ENCODE data around the gene ERC1. TPM values are rescaled to one million over a fixed set of nuclear protein-coding genes. Genes with fewer than 3 reads are reported as not detected.

The ERC1 gene
- total and polyA plus RNA-seq, 9 of the 15 experiments (the other 6 are each of a cell fraction or from before 2014, with no cell fraction given): 0.74 to 11.8 (median 4.8) TPM

DNA sequence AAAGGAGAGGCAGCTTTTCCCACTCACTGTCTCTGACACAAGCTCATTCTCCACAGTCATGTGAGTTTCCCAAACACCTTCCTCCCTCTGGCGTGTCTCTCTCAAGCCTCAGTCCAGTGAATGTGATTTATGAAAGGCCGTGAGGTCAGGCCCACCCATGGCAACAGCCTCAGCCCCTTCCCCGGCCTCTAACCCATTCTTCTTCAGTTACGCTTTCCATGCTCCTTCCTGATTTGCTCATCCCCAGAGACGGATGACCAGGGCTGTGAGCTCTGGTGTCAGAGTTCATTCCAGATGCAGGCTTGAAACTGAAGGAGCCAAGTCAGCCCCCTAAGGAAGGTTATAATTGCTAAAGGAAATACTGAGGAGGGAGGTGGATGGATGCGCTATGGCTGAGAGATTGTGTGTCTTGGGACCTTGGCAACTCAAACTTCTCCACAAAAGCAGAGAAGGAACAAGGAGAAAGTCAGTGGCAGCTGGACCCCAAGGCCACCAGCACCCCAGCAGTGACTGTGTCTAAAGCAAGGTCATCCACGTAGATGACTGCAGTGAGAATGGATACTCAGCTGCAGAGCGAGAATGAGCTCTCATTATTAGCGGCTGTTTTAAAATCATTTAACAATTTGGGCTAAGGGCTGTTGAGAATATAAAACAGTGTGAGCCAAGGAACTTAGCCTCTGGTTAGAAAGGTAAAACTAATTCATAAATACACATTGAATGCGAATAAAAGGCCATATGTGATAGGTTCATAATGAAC, 519.2 kb downstream of the ERC1 start (continued):
- TF ChIP-seq, protein P1, sequence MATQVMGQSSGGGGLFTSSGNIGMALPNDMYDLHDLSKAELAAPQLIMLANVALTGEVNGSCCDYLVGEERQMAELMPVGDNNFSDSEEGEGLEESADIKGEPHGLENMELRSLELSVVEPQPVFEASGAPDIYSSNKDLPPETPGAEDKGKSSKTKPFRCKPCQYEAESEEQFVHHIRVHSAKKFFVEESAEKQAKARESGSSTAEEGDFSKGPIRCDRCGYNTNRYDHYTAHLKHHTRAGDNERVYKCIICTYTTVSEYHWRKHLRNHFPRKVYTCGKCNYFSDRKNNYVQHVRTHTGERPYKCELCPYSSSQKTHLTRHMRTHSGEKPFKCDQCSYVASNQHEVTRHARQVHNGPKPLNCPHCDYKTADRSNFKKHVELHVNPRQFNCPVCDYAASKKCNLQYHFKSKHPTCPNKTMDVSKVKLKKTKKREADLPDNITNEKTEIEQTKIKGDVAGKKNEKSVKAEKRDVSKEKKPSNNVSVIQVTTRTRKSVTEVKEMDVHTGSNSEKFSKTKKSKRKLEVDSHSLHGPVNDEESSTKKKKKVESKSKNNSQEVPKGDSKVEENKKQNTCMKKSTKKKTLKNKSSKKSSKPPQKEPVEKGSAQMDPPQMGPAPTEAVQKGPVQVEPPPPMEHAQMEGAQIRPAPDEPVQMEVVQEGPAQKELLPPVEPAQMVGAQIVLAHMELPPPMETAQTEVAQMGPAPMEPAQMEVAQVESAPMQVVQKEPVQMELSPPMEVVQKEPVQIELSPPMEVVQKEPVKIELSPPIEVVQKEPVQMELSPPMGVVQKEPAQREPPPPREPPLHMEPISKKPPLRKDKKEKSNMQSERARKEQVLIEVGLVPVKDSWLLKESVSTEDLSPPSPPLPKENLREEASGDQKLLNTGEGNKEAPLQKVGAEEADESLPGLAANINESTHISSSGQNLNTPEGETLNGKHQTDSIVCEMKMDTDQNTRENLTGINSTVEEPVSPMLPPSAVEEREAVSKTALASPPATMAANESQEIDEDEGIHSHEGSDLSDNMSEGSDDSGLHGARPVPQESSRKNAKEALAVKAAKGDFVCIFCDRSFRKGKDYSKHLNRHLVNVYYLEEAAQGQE (IDR thresholded peaks at IDR 0.05; ENCODE audit: borderline replicate concordance): no peak
- TF ChIP-seq, protein P1 (CRISPR knock-in tag; IDR thresholded peaks at IDR 0.05; ENCODE audit: low read depth): no peak
- TF ChIP-seq, protein P2, sequence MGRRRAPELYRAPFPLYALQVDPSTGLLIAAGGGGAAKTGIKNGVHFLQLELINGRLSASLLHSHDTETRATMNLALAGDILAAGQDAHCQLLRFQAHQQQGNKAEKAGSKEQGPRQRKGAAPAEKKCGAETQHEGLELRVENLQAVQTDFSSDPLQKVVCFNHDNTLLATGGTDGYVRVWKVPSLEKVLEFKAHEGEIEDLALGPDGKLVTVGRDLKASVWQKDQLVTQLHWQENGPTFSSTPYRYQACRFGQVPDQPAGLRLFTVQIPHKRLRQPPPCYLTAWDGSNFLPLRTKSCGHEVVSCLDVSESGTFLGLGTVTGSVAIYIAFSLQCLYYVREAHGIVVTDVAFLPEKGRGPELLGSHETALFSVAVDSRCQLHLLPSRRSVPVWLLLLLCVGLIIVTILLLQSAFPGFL (CRISPR knock-in tag; IDR thresholded peaks at IDR 0.05): no peak
- no peak for TF ChIP-seq HSF4 (CRISPR knock-in tag; IDR thresholded peaks at IDR 0.05; ENCODE audit: borderline replicate concordance)
- TF ChIP-seq ZNF143 (CRISPR knock-in tag; IDR thresholded peaks at IDR 0.05): no peak
- no peak for TF ChIP-seq POLR2G (IDR thresholded peaks at IDR 0.05; ENCODE audit: low read depth, low read length)
- no peak for TF ChIP-seq PRMT5 (CRISPR knock-in tag; IDR thresholded peaks at IDR 0.05)
- TF ChIP-seq BMI1 (IDR thresholded peaks at IDR 0.05; ENCODE audit: low read length): no peak
- no peak for TF ChIP-seq KDM2B (CRISPR knock-in tag; IDR thresholded peaks at IDR 0.05)
- TF ChIP-seq ZNF766 (CRISPR knock-in tag; conservative IDR thresholded peaks at IDR 0.05): no peak

Data from K562 (cell line).